Fibroblast of lung (primary cell): Measurements from ENCODE around the gene BCCIP.

Experiments used
- CTCF ChIP-seq, 2 donors: IDR thresholded peaks in 1 of 2; conservative IDR thresholded peaks in 1 of 2; 1 replicate in 1 of 2; 2 replicates in 1 of 2; pipeline ENCODE4 v1.5.1; 2011 to 2012; ENCODE audit warnings: low read length in 2 of 2, control low read depth in 1 of 2, inconsistent platforms in 1 of 2, low read depth in 1 of 2, mild to moderate bottlenecking in 1 of 2
- EZH2 ChIP-seq: IDR thresholded peaks from 2 replicates; pipeline ENCODE4 v1.5.1; 2012; ENCODE audit warnings: low read length, control low read depth, mild to moderate bottlenecking; ENCODE audit errors: missing control alignments

GRCh38 chr10:125782616-125783015 is 40.7 kb upstream of the BCCIP start:
- TF ChIP-seq CTCF (conservative IDR thresholded peaks at IDR 0.05 in 1 of 2, IDR thresholded peaks at IDR 0.05 in 1 of 2; ENCODE audit: low read depth in 1 of 2, low read length in 2 of 2) (no peak), EZH2 (no peak)
